Ascending aorta (tissue), 2 donors: Measurements from ENCODE around the gene PDP2. TPM values are rescaled to one million over a fixed set of nuclear protein-coding genes. Genes with fewer than 3 reads are reported as not detected.

Experiments used
- DNase-seq, 2 donors: peaks; one replicate each; pipeline ENCODE4 v3.0.0-alpha.2; 2019; ENCODE audit warnings: low spot score in 2 of 2
- H3K27ac ChIP-seq, 2 donors: fragments of 200-600 bp; sonication (generic); one replicate each; pipeline ENCODE4 v1.5.1; 2016 to 2017; ENCODE audit warnings: mild to moderate bottlenecking in 1 of 2
- H3K27me3 ChIP-seq: fragments of 200-600 bp; sonication (generic); one replicate; pipeline ENCODE4 v1.5.1; 2017
- H3K36me3 ChIP-seq, 2 donors: fragments of 200-600 bp; sonication (generic); one replicate each; pipeline ENCODE4 v1.5.1; 2016
- H3K4me1 ChIP-seq, 2 donors: fragments of 200-600 bp; sonication (generic); one replicate each; pipeline ENCODE4 v1.5.1; 2016 to 2017; ENCODE audit warnings: mild to moderate bottlenecking in 1 of 2
- H3K4me3 ChIP-seq, 2 donors: fragments of 200-600 bp; sonication (generic); one replicate each; pipeline ENCODE4 v1.5.1; 2016 to 2017; ENCODE audit warnings: mild to moderate bottlenecking in 1 of 2
- H3K9me3 ChIP-seq, 2 donors: fragments of 200-600 bp; sonication (generic); one replicate each; pipeline ENCODE4 v1.5.1; 2016
- intact Hi-C: fragments of 100-400 bp; cut with DNase I; formaldehyde crosslinking; loops from one replicate; pipeline ENCODE4 v1.15.1; 2023
- total RNA-seq: library from RNA; depleted of rRNA; stranded (reverse); fragments of >200 nt; gene quantifications from one replicate; pipeline ENCODE4 v1.1.0, GENCODE V29; 2016
- TF ChIP-seq, protein P1 (sequence below), 3 experiments: fragments of 200-600 bp in 2 of 3; fragments of 450-650 bp in 1 of 3; sonication (generic) in 2 of 3; IDR thresholded peaks; one replicate each; pipeline ENCODE4 v1.5.1; 2016 to 2019; ENCODE audit warnings: antibody characterized with exemption in 3 of 3, mild to moderate bottlenecking in 1 of 3, moderate library complexity in 1 of 3

The PDP2 gene
- total RNA-seq, 1 donor from 2014 or later, result 2.8 TPM

GRCh38 chr16:66881560-66881959, 1.2 kb downstream of the PDP2 start:
- DNase-seq, result no peak
- Histone ChIP-seq H3K4me1 (peaks cover 2 to 5% of the 10 kb centered on the region in 2 donors), H3K36me3 (peaks cover 15 to 16% of the 10 kb centered on the region in 2 donors), H3K27me3 (no peaks in the 10 kb centered on the region), H3K9me3 (no peaks in the 10 kb centered on the region), H3K27ac (peak overlapping the region in 1 of 2 donors; percentile 70), H3K4me3 (peak overlapping the region in 1 of 2 donors; percentile 95)
- TF ChIP-seq, protein P1, sequence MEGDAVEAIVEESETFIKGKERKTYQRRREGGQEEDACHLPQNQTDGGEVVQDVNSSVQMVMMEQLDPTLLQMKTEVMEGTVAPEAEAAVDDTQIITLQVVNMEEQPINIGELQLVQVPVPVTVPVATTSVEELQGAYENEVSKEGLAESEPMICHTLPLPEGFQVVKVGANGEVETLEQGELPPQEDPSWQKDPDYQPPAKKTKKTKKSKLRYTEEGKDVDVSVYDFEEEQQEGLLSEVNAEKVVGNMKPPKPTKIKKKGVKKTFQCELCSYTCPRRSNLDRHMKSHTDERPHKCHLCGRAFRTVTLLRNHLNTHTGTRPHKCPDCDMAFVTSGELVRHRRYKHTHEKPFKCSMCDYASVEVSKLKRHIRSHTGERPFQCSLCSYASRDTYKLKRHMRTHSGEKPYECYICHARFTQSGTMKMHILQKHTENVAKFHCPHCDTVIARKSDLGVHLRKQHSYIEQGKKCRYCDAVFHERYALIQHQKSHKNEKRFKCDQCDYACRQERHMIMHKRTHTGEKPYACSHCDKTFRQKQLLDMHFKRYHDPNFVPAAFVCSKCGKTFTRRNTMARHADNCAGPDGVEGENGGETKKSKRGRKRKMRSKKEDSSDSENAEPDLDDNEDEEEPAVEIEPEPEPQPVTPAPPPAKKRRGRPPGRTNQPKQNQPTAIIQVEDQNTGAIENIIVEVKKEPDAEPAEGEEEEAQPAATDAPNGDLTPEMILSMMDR (IDR thresholded peaks at IDR 0.05), result no peak
- intact Hi-C loops, result loop anchor here (5.0 kb wide), 1 partner anchor 46 kb away; the partner anchor contains the start of gene RRAD

- TF ChIP-seq, protein P1 (IDR thresholded peaks at IDR 0.05), result no peak
- Histone ChIP-seq H3K4me1 (peaks cover 2 to 5% of the 10 kb centered on the region in 2 donors), H3K27me3 (no peaks in the 10 kb centered on the region), H3K27ac (no peak overlapping the region), H3K9me3 (no peaks in the 10 kb centered on the region), H3K4me3 (no peak overlapping the region), H3K36me3 (peaks cover 15 to 16% of the 10 kb centered on the region in 2 donors)
- no peak for DNase-seq
- intact Hi-C loops, result loop anchor here (5.0 kb wide), 1 partner anchor 45 kb away; the partner anchor contains the start of gene RRAD
These were observed 1.7 kb downstream of the PDP2 start for GRCh38 chr16:66881964-66882508.

DNA sequence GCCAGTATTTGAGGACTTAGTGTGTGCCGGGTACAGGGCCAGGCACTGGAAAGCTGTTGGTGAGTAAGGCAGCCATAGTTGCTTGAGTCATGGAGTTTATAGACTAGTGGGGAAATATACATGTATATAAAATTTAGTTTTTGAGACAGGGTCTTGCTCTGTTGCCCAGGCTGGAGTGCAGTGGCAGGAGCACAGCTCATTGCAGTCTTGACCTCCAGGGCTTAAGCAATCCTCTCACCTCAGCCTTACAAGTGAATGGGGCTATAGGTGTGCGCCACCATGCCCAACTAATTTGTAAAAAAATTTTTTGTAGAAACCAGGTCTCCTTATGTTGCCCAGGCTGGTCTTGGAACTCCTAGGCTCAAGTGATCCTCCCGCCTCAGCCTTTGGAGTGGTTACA, 2.4 kb downstream of the PDP2 start:
- Histone ChIP-seq H3K4me3 (no peak overlapping the region), H3K9me3 (no peaks in the 10 kb centered on the region), H3K4me1 (peaks cover 2 to 5% of the 10 kb centered on the region in 2 donors), H3K36me3 (peaks cover 15 to 16% of the 10 kb centered on the region in 2 donors), H3K27me3 (no peaks in the 10 kb centered on the region), H3K27ac (no peak overlapping the region)
- no peak for DNase-seq
- intact Hi-C loops, result loop anchor here (5.0 kb wide), 1 partner anchor 45 kb away; the partner anchor contains the start of gene RRAD
- TF ChIP-seq, protein P1 (IDR thresholded peaks at IDR 0.05), result no peak

GRCh38 chr16:66885491-66885890, 5.2 kb downstream of the PDP2 start:
- Histone ChIP-seq H3K36me3 (peaks cover 15 to 16% of the 10 kb centered on the region in 2 donors), H3K9me3 (no peaks in the 10 kb centered on the region), H3K4me3 (no peak overlapping the region), H3K27ac (no peak overlapping the region), H3K4me1 (peaks cover 0 to 5% of the 10 kb centered on the region in 2 donors), H3K27me3 (no peaks in the 10 kb centered on the region)
- intact Hi-C loops, result no loop called here
- TF ChIP-seq, protein P1 (IDR thresholded peaks at IDR 0.05), result no peak
- DNase-seq, result no peak

DNA sequence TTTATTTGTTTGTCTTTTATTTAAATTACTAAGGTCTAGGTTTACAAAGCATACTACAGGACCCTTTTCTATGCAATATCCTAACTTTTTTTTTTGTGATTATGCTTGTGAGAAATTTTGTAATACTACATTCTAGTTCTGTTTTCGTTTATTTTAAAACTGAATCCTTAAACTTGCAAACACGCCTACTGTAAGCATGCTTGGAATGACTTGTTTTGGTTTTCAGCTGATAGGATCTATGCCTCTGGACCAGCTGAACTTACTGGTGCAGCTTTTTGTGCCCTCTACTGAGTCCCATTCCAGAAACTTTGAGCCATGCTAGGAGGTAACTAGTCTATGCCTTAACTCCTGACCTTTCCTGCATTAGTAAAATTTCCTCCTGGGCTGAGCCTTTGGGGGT, 6.0 kb downstream of the PDP2 start:
- peaks cover 0 to 2% of the 10 kb centered on the region in 2 donors for H3K4me1 ChIP-seq
- TF ChIP-seq, protein P1 (IDR thresholded peaks at IDR 0.05), result no peak
- no peak overlapping the region for H3K27ac ChIP-seq
- H3K27me3 ChIP-seq, result no peaks in the 10 kb centered on the region
- H3K4me3 ChIP-seq, result no peak overlapping the region
- peaks cover 15 to 16% of the 10 kb centered on the region in 2 donors for H3K36me3 ChIP-seq
- no peaks in the 10 kb centered on the region for H3K9me3 ChIP-seq
- no peak for DNase-seq
- intact Hi-C loops, result no loop called here
